ENCODE data around the gene GLI2. TPM values are rescaled to one million over a fixed set of nuclear protein-coding genes. Genes with fewer than 3 reads are reported as not detected.

GLI2 gene
- total RNA-seq, 1 experiment from 2014 or later = 6.2 TPM

GRCh38 chr2:120707816-120708215 is 27.9 kb upstream of the GLI2 start:
- Histone ChIP-seq H3K4me1 (ENCODE audit: control insufficient read depth, insufficient read depth, low read length) (peaks cover 8% of the 10 kb centered on the region), H3K9me3 (ENCODE audit: control insufficient read depth, insufficient read depth, low read depth, low read length) (no peaks in the 10 kb centered on the region), H3K27me3 (ENCODE audit: control insufficient read depth, insufficient read depth, low read length) (no peaks in the 10 kb centered on the region), H3K4me3 (ENCODE audit: low read depth in 2 of 2, low read length in 2 of 2) (no peak overlapping the region), H3K36me3 (ENCODE audit: control insufficient read depth, insufficient read depth, low read length) (no peaks in the 10 kb centered on the region), H3K27ac (ENCODE audit: low read length) (no peak overlapping the region)
- in situ Hi-C loops (cut with HindIII; ENCODE audit: low pct_unique_long_range_greater_than_20kb, low sequenced_read_pairs) (no loop called here), intact Hi-C loops (cut with micrococcal nuclease; ENCODE audit: unreplicated experiment) (no loop called here)
- POLR2A ChIA-PET = no interaction called here
- no peak for DNase-seq (ENCODE audit: low read depth, low spot score)
- CTCF ChIA-PET = no interaction called here
- no peak for ATAC-seq
- TF ChIP-seq SIN3A (IDR thresholded peaks at IDR 0.05; ENCODE audit: borderline replicate concordance, insufficient read depth, low read depth, low read length) (no peak), TCF7L2 (IDR thresholded peaks at IDR 0.05; ENCODE audit: low read depth, low read length) (no peak), REST (IDR thresholded peaks at IDR 0.05; ENCODE audit: insufficient read depth in 1 of 2, low read depth in 2 of 2, low read length in 1 of 2) (no peak), POLR2AphosphoS5 (IDR thresholded peaks at IDR 0.05; ENCODE audit: low read depth, low read length) (no peak), CTCF (IDR thresholded peaks at IDR 0.05) (no peak)
- no TSS peak for BruUV-seq (replicated peaks)

- intact Hi-C loops (cut with micrococcal nuclease; ENCODE audit: unreplicated experiment) = no loop called here
- DNase-seq (ENCODE audit: low read depth, low spot score) (no peak), ATAC-seq (no peak)
- in situ Hi-C loops (cut with HindIII; ENCODE audit: low pct_unique_long_range_greater_than_20kb, low sequenced_read_pairs) = no loop called here
- CTCF ChIA-PET = no interaction called here
- no peak for TF ChIP-seq REST (IDR thresholded peaks at IDR 0.05; ENCODE audit: insufficient read depth in 1 of 2, low read depth in 2 of 2, low read length in 1 of 2)
- TF ChIP-seq POLR2AphosphoS5 (IDR thresholded peaks at IDR 0.05; ENCODE audit: low read depth, low read length) = no peak
- no peak for TF ChIP-seq TCF7L2 (IDR thresholded peaks at IDR 0.05; ENCODE audit: low read depth, low read length)
- no peak for TF ChIP-seq CTCF (IDR thresholded peaks at IDR 0.05)
- no peak for TF ChIP-seq SIN3A (IDR thresholded peaks at IDR 0.05; ENCODE audit: borderline replicate concordance, insufficient read depth, low read depth, low read length)
- Histone ChIP-seq H3K27me3 (ENCODE audit: control insufficient read depth, insufficient read depth, low read length) (no peaks in the 10 kb centered on the region), H3K27ac (ENCODE audit: low read length) (no peak overlapping the region), H3K4me3 (ENCODE audit: low read depth in 2 of 2, low read length in 2 of 2) (no peak overlapping the region), H3K36me3 (ENCODE audit: control insufficient read depth, insufficient read depth, low read length) (no peaks in the 10 kb centered on the region), H3K9me3 (ENCODE audit: control insufficient read depth, insufficient read depth, low read depth, low read length) (no peaks in the 10 kb centered on the region), H3K4me1 (ENCODE audit: control insufficient read depth, insufficient read depth, low read length) (no peaks in the 10 kb centered on the region)
- BruUV-seq (replicated peaks) = no TSS peak
- POLR2A ChIA-PET = no interaction called here
These were observed 26.6 kb upstream of the GLI2 start for GRCh38 chr2:120708944-120709607.
